ENCODE results near the gene TRAPPC4.
"Not testable (repeated sequence)": the region's sequence is repeated elsewhere in the genome, so short reads cannot be mapped to it uniquely, and the experiment has no call there.

TRAPPC4 gene

DNA sequence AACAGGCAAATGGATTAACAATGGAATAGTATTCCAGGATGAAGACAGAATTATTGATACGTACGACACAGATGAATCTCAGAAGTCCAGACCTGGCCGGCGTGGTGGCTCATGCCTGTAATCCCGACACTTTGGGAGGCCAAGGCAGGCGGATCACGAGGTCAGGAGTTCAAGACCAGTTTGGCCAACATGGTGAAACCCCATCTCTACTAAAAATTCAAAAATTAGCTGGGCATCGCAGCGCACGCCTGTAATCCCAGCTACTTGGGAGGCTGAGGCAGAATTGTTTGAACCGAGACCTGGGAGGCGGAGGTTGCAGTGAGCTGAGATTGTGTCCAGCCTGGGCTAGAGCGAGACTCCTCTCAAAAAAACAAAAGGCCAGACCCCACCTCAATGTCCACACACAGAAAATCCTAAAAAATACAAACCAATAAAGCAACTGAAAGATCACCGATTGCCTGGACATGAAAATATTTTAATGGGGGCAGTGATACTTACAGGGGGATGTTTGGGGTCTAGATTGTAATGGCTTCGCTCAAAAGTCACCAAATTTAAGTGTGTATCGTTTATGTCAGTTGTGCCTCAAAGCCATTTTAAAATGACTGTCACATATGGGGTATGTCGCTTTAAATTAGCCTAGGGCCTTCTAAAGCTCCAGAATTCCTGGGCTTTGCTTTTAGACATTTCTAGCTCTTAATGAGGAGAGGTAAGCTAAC is 4.2 kb upstream of the TRAPPC4 start:
- DNase-seq: no peak

DNA sequence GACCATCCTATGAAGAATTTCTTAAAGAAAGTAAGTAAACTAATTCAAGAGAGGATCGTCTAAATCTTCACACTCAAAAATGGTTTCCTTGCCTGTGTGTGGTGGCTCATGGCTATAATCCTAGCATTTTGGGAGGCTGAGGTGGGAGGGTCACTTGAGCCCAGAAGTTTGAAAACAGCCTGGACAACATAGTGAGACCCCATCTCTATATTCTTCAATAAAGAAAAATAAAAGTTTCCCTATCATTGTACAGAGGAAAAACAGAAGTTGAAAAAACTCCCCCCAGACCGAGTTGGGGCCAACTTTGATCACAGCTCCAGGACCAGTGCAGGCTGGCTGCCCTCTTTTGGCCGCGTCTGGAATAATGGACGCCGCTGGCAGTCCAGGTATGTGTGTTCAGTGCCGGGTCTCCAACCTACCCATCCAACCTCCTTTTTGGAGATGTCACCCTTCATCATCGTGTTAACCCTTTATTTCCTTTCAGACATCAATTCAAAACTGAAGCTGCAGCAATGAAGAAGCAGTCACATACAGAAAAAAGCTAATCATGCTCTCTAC is 3.4 kb upstream of the TRAPPC4 start:
- no peak for DNase-seq

GRCh38 chr11:119016216-119017009 is 2.2 kb upstream of the TRAPPC4 start:
- no peak for DNase-seq

DNA sequence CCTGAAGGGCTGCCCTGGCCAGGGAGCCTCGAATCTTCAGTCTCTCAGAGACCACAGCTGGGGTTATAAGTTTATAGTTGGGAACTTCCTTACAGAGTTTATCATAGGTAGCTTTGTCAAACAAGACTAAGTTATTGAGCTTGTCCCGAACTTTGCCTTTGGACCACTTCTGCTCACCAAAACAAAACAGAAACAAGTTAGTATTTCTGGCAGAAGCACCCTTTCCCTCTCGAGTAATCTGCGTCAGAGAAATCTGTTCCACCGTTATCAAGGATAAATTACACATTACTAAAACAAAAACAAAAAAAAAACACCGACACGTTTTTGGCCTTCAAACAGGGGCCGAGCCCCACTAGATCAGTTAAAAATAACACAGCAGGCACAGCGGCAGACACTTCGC is 1.2 kb upstream of the TRAPPC4 start:
- DNase-seq: not testable (repeated sequence)

DNA sequence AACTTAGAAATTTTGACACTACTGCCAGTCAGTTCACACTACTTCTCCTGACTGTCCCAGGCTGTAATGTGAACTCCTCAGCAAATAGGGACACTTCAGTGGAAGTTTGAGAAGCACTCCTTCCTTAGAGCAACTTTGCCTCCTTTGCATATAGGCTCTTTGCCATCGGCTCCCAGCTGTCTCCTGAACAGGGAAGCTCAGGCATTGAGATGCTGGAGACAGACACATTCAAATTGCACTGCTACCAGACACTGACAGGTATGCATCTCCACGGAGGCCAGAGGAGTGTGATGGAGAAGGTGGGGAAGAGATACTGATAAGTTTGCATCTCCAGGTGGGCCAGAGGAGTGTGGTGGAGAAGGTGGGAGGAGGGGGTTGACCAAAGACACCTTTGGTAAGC is 1.4 kb downstream of the TRAPPC4 start:
- DNase-seq: no peak

- no peak for DNase-seq
These were observed 3.1 kb downstream of the TRAPPC4 start for GRCh38 chr11:119021631-119022030.

GRCh38 chr11:119023741-119024140 is 5.2 kb downstream of the TRAPPC4 start:
- no peak for DNase-seq

- no peak for DNase-seq
These were observed 6.0 kb downstream of the TRAPPC4 start for GRCh38 chr11:119024430-119025098.

- DNase-seq: no peak
These were observed 6.5 kb downstream of the TRAPPC4 start for GRCh38 chr11:119025099-119025473.

DNA sequence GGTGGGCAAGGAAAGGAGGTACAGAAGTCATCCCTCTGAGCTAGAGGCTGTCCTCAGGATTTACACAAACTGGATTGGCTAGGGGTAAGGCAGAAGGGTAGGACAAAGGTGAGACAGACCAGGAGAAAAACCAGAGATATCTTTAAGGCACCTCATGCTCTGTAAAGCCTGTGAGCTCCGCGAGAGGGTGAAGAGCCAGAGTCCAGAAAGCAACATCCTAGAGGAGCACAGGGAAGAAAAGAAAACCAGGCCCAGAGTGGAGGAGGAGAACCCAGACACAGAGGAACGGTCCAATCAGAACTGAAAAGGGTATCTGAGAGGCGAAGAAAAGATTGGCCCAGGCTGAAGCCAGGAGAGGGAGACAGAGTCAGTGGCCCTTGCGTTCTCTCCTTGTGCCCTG is 7.0 kb downstream of the TRAPPC4 start:
- DNase-seq: no peak

DNA sequence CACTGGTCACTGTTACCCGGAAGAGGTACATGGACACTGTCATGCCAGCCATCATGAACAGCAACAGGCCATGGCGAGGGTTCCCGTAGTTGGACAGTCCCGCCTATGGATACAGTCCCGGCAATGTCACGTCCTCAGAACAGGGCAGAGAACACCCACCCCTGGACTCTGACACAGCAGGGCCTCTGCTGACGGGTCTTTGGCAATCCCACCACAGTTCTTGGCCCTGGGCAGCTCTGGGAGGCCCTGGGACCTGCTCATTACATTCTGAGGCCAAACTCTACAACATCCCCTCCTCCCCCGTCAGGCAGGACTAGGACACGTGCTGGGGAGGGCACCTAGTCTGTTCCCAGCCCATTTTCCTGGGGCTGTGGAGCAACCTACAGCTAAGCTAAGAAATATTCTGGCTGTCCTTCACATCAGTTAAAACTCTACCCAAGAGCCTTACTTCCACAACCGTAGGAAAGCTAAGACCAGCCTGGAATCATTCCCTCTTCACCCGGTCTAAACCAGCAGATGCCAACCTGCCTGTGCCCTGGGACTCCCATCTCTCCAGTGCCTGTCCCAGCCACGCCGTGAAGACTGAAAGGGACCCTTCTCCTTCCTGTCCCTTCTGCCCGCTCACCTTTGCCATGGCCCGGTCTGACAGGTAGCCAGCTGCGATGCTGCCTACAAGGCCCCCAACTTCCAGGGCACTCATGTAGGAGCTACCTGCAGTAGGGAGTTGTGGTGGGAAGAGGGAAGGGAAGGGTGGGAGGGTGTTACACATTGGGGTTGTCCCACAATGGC is 7.6 kb downstream of the TRAPPC4 start:
- DNase-seq: no peak

DNA sequence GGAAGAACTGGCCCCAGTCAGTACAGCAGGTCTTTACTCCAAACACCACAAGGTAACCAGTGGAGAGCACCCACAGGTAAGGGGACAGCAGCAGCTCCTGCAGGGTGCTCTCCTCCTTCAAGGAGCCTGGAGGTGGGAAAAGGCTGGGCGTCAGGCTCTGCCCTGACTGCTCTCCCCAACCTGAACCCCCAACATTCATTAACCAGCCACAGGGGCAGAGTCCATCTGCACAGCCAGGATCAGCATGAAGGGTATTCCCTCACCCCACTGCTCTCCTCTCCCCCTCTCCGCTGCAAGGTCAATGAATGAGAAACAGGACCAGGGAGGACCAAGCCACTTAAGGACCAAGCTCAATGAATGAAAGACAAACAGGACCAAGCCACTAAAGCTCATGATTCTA is 8.4 kb downstream of the TRAPPC4 start:
- DNase-seq: no peak

DNA sequence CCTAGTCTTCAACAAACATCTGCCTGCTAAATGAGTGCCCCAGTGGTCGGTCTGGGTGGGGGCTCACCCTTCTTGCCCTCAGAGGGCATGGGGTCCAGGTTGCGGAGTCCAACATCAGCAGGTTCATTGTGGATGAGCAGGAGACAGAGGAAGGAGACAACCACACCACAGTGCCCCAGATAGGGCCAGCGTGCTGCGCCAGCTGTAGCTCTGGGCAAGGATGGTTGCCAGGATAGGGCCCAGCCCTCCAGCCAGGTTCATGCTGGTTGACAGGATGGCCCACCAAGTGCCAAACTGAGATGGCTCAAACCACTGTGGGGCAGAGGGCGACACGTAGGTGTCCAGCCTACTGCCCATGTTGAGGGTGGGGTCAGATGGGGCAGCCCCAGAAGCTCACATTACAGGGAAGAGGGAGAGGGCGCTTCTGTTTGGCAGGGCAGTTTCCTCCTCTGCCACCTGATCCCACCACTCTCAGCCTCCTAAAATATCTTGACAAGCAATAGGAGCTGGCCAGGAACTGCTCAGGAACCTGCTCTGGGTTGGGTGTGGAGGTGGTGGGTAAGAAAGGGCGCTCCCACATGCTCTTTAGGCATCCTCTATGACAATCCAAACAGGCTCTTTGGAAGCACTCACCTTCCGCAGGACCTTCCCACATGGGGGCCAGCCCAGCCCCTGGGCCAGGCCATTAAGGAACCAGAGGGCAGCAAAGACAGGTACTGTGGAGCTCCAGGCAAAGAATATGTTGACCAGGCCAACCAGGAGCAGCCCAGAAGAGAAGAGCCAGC is 9.2 kb downstream of the TRAPPC4 start:
- no peak for DNase-seq

DNA sequence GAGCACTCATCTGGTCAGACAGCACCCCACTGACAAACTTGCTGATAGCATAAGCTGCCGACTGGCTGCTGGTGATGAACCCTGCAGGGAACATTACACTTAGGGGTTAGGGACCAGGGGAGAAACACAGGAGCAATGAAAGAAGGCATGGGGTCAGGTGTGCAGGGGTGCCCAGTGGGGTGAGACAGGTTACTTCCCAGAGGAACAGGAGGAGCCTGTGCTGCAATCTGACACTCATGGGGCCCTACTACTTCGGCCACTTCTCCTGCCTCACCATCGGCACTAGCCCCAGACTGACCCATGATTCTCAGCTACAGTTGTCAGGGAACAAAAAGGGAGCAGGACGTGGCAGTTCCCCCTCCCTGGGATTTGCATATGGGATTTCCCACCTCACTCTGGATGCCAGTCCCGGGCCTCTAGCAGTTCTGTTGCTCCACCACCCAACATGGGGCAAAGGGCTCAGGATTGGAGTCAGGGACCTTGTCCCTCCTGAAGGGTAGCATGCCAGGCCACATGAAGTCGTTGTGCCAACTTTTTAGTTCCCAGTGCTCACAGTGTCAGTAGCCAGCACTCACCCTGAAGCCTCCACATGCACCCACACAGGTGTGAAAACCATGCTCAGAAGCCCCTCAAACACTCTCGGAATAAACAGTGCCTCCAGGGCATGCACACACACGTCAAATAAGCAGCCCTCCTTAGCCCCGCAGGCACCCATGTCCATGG is 9.9 kb downstream of the TRAPPC4 start:
- DNase-seq: no peak

DNA sequence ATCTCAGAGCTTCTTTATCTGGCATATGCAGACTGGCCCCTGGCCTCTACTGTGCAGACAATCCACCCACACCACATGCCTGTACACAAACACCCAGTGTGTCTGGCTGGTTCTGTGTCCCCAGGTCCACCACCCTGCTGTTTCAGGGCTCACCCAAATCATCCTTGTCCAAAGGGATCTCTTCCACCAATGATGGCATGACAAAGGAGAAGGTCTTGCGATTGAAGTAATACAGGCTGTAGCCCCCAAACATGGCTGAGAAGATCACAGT is 10.4 kb downstream of the TRAPPC4 start:
- no peak for DNase-seq

DNA sequence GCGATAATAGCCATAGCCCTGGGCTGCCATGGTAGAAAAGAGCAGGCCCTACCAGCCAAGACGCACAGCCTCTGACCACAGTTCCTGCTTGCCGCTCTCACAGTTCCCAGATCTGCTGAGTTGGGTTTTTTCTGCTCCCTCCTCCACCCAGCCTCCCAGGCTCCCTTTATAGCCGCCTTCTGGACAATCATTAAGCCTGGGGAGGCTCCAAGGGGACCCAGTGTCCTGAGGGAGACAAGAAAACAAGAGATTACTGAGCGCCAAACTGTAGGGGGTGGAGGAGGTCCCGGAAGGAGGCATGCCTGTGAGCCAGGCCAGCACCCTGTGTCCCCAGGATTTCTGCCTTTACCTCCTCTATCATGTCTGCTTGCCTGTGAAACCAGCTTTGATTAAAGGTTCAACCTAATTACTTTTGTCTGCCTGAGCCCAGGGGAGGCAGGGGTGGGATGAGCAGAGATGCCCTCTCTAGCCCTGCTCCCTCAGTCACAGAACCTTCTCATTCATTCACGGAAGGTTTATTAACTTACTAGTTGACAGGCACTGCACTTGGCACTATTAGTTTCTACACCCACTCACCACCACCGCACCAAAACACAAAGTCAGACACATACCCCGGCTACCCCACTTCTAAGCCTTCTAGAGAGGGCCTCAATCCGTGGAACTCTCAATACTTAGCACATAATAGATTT is 10.9 kb downstream of the TRAPPC4 start:
- DNase-seq: peak; percentile 1 to 20

DNA sequence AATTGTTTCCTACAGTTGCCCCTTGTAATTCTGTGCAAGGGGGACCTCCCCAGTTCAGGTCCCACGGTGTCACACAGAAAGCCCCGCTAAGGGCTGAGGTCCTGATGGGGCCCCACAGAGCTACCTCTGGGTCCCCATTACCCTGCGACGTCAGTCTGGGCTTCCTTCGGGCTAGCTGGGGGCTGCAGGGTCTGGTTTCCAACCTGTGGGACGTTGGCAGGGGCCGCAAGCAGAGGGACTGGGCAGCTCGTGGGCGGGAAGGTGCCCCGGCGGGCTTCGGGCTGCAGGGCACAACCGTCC is 11.4 kb downstream of the TRAPPC4 start:
- DNase-seq: no peak

DNA sequence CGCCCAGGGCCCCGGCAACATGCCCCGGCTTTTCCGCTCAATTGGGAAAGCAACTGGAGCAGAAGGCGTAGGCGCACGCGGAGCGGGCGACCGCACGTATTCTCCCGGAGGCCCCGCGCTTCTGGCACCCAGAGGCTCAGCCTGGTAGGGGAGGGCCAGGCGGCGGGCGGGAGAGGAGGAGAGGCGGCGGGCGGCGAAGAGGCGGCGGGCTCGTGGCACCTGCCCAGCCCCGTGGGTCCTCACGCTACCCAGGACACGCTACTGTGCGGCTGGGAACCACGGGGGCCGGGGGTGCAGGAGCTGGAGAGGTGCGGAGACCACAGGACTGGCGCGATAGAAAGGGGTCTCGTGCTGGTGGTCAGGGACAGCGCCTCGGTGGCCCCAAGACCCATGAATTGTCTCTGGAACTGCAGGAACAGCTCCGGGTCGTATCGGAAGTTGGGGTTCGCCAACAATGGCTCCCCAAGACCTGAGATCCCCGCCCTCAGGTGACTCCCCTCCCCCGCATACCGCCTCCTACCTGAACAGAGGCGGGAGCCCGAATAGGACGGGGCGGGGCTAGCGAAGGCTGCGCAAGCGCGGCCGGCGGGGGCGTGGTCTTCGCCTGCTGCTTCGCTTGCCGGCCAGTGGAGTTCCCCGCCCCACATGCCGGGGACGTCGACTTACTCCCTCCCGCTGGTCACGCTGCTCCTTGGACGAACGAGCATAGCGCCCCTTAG is 11.9 kb downstream of the TRAPPC4 start, which contains the start of gene SLC37A4:
SLC37A4 (minus strand) TSS at position 549 of the 719 bp plus-strand sequence.
- peak; percentile 99 for DNase-seq

DNA sequence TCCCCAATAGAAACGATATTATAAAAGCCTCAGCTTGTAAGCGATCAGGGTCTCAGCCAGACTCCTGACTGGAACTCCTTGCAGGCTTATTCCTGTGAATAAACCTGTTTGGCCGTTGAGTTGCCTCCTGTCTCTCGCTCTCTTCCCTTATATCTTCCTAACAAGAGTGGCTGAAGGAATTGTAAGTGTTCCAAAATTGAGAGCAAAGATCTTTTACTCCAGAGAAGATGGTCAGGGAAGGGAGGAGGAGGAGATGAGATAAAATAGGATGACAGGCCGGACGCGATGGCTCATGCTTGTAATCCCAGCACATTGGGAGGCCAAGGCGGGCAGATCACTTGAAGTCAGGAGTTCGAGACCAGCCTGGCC is 13.3 kb downstream of the TRAPPC4 start:
- DNase-seq: no peak

DNA sequence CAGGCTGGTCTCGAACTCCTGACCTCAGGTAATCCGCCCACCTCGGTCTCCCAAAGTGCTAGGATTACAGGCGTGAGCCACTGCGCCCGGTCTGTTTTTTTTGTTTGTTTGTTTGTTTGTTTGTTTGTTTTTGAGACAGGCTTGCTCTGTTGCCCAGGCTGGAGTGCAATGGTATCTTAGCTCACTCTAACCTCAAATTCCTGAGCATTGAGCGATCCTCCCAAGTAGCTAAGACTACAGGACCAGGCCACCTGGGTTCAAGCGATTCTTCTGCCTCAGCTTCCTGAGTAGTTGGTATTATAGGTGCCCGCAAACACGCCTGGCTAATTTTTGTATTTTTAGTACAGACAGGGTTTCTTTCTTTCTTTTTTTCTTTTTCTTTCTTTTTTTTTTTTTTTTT is 14.9 kb downstream of the TRAPPC4 start:
- DNase-seq: not testable (repeated sequence)
